ENCODE measurements around the gene DNAH17.

GRCh38 chr17:78573955-78574354 lies 3.2 kb downstream of the DNAH17 start:
- TF ChIP-seq CTCF (IDR thresholded peaks at IDR 0.05) (no peak), POLR2A (IDR thresholded peaks at IDR 0.05) (no peak)

Measured in vagina (tissue), 2 donors.